ENCODE results near the gene C1orf53. TPM values are rescaled to one million over a fixed set of nuclear protein-coding genes. Genes with fewer than 3 reads are reported as not detected.
A peak's percentile ranks its signal among the peaks of the same experiment; 100 is the strongest.

Gene C1orf53
- total and polyA plus RNA-seq, 9 of the 15 experiments (the other 6 are each of a cell fraction or from before 2014, with no cell fraction given): 0.31 to 3.2 (median 2.3) TPM

- no peak for TF ChIP-seq HDAC6 (IDR thresholded peaks at IDR 0.05; ENCODE audit: low read depth, low read length)
- TF ChIP-seq ZNF175 (CRISPR knock-in tag; IDR thresholded peaks at IDR 0.05; ENCODE audit: low read depth): no peak
- no peak for TF ChIP-seq GMEB1 (CRISPR knock-in tag; IDR thresholded peaks at IDR 0.05)
- no peak overlapping the region for H3K27ac ChIP-seq (ENCODE audit: extremely low read depth, low read depth, low read length)
- H3K9me1 ChIP-seq (ENCODE audit: control insufficient read depth, insufficient read depth, low read length): no peaks in the 10 kb centered on the region
- H3K9ac ChIP-seq (ENCODE audit: insufficient read depth in 1 of 2, low read depth in 2 of 2, low read length in 2 of 2): no peak overlapping the region
- no peaks in the 10 kb centered on the region for H3K27me3 ChIP-seq (ENCODE audit: control insufficient read depth in 2 of 2, insufficient read depth in 2 of 2, low read length in 2 of 2)
- 17% methylated on average over 4 of the region's 4 CpGs for WGBS (ENCODE audit: insufficient coverage, low coverage, missing lambda C conversion rate)
- intact Hi-C loops (cut with micrococcal nuclease) (no loop called here), in situ Hi-C loops (cut with MboI) (no loop called here)
- H3K9me3 ChIP-seq (replicated peaks; ENCODE audit: control insufficient read depth, insufficient read depth, low read depth, low read length): no peaks in the 10 kb centered on the region
- H3K36me3 ChIP-seq (ENCODE audit: control insufficient read depth, insufficient read depth, low read length): no peaks in the 10 kb centered on the region
- no peak for FAIRE-seq
- POLR2A ChIA-PET: interaction anchor here (1.0 kb wide), 1 partner anchor 41 kb away, joined by 3 read pairs; no protein-coding TSS in a partner anchor
- ATAC-seq: no peak
- H3K4me2 ChIP-seq (ENCODE audit: insufficient read depth, low read length): no peak overlapping the region
- CTCF ChIA-PET (ENCODE audit: low intra/inter-chr PET ratio): no interaction called here
- no peaks in the 10 kb centered on the region for H3K79me2 ChIP-seq (ENCODE audit: control insufficient read depth, insufficient read depth, low read length)
- no peak overlapping the region for H3K4me3 ChIP-seq
- no peak for DNase-seq (ENCODE audit: extremely low read depth in 1 of 4, low spot score in 3 of 4)
- no TSS peak for BruUV-seq (replicated peaks)
- H3K4me1 ChIP-seq (replicated peaks in 1 of 2; ENCODE audit: control insufficient read depth in 2 of 2, insufficient read depth in 2 of 2, low read length in 2 of 2): peaks cover 0 to 9% of the 10 kb centered on the region in 2 experiments; a peak in 1 of 5 replicates
- H4K20me1 ChIP-seq (replicated peaks; ENCODE audit: control insufficient read depth, insufficient read depth, low read length): no peaks in the 10 kb centered on the region
- H2AFZ ChIP-seq (ENCODE audit: low read depth, low read length): peak overlapping the region; percentile 3
Measured at GRCh38 chr1:197954718-197955418, 52.4 kb downstream of the C1orf53 start.
